Breast epithelium (tissue), 3 donors: ENCODE results near the gene NME7.

Experiments
- POLR2A ChIP-seq: fragments of 450-650 bp; IDR thresholded peaks from one replicate; pipeline ENCODE4 v1.6.1; 2016; ENCODE audit warnings: antibody characterized with exemption, mild to moderate bottlenecking, moderate library complexity
- POLR2AphosphoS5 ChIP-seq, 3 donors: sonication (generic); formaldehyde crosslinking; IDR thresholded peaks; one replicate each; pipeline ENCODE4 v1.6.1; 2017; ENCODE audit warnings: antibody characterized with exemption in 3 of 3
- TF ChIP-seq, protein P1 (sequence below), 3 donors: fragments of 450-650 bp; IDR thresholded peaks; one replicate each; pipeline ENCODE4 v1.5.1; 2016 to 2017; ENCODE audit warnings: antibody characterized with exemption in 3 of 3, mild to moderate bottlenecking in 3 of 3, moderate library complexity in 3 of 3

DNA sequence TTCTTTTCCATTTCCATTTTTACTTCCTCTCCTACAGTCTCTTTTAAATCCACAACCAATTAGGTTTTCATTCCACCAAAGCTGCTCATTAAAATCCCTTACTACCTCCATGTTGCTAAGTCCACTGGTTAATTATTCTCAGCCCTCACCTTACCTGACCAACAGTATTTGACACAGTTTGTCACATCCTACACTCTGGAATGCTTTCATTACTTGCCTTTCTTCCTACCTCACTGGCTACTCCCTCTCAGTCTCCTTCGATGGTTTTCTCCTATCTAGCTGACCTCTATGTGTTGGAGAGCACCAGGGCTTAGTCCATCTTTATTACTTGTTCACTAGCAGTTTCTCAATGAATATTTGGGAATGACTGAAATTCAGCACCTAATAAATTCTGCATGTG is 78.6 kb downstream of the NME7 start:
- TF ChIP-seq, protein P1, sequence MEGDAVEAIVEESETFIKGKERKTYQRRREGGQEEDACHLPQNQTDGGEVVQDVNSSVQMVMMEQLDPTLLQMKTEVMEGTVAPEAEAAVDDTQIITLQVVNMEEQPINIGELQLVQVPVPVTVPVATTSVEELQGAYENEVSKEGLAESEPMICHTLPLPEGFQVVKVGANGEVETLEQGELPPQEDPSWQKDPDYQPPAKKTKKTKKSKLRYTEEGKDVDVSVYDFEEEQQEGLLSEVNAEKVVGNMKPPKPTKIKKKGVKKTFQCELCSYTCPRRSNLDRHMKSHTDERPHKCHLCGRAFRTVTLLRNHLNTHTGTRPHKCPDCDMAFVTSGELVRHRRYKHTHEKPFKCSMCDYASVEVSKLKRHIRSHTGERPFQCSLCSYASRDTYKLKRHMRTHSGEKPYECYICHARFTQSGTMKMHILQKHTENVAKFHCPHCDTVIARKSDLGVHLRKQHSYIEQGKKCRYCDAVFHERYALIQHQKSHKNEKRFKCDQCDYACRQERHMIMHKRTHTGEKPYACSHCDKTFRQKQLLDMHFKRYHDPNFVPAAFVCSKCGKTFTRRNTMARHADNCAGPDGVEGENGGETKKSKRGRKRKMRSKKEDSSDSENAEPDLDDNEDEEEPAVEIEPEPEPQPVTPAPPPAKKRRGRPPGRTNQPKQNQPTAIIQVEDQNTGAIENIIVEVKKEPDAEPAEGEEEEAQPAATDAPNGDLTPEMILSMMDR (IDR thresholded peaks at IDR 0.05) = no peak
- TF ChIP-seq POLR2A = no peak
- TF ChIP-seq POLR2AphosphoS5 (IDR thresholded peaks at IDR 0.05) = no peak
